K562 (cell line): ENCODE results near the gene KRAS.

Experiments
- CHCHD3 ChIP-seq: fragments of 250-450 bp; sonication (Bioruptor Pico); IDR thresholded peaks from 2 replicates; pipeline ENCODE4 v2.1.2; 2022; ENCODE audit warnings: mild to moderate bottlenecking
- FOXJ3 ChIP-seq: sonication (generic); formaldehyde crosslinking; IDR thresholded peaks from 2 replicates; pipeline ENCODE4 v1.4.0; 2020; ENCODE audit warnings: mild to moderate bottlenecking, missing genetic modification reagents
- HDAC1 ChIP-seq, 2 experiments: fragments of 450-650 bp; IDR thresholded peaks; 2 replicates each; pipeline ENCODE4 v1.6.1; 2016 to 2017; ENCODE audit warnings: inconsistent platforms in 1 of 2, mild to moderate bottlenecking in 1 of 2, moderate library complexity in 1 of 2
- POLR2A ChIP-seq: fragments of 450-650 bp; conservative IDR thresholded peaks from 2 replicates; pipeline ENCODE4 v1.6.1; 2016
- ZKSCAN3 ChIP-seq: fragments of 250-450 bp; sonication (Bioruptor Pico); IDR thresholded peaks from 2 replicates; pipeline ENCODE4 v1.4.0; 2020
- ZSCAN32 ChIP-seq: fragments of 450-650 bp; formaldehyde crosslinking; IDR thresholded peaks from 2 replicates; pipeline ENCODE4 v1.4.0; 2020; ENCODE audit warnings: mild to moderate bottlenecking, moderate library complexity
- TF ChIP-seq, protein P1 (sequence below), 2 experiments: fragments of 450-650 bp; formaldehyde crosslinking in 1 of 2; IDR thresholded peaks; 2 replicates each; pipeline versions ENCODE4 v1.4.0 to v1.6.1; 2014 to 2020; ENCODE audit warnings: mild to moderate bottlenecking in 2 of 2, borderline replicate concordance in 1 of 2, low read depth in 1 of 2
- TF ChIP-seq, protein P2 (sequence below), 3 experiments: IDR thresholded peaks in 2 of 3; conservative IDR thresholded peaks in 1 of 3; 2 replicates each; pipeline ENCODE4 v1.5.1; 2011 to 2012; ENCODE audit warnings: low read length in 3 of 3, mild to moderate bottlenecking in 3 of 3, control low read depth in 2 of 3, improper control_type of control experiment in 1 of 3, inconsistent platforms in 1 of 3, low read depth in 1 of 3, mixed read lengths in 1 of 3, moderate library complexity in 1 of 3; ENCODE audit not compliant: insufficient read depth in 2 of 3

- no peak for TF ChIP-seq FOXJ3
- TF ChIP-seq POLR2A, result no peak
- no peak for TF ChIP-seq ZKSCAN3
- TF ChIP-seq CHCHD3 (CRISPR knock-in tag), result no peak
- TF ChIP-seq HDAC1 (IDR thresholded peaks at IDR 0.05), result no peak
- TF ChIP-seq, protein P1, sequence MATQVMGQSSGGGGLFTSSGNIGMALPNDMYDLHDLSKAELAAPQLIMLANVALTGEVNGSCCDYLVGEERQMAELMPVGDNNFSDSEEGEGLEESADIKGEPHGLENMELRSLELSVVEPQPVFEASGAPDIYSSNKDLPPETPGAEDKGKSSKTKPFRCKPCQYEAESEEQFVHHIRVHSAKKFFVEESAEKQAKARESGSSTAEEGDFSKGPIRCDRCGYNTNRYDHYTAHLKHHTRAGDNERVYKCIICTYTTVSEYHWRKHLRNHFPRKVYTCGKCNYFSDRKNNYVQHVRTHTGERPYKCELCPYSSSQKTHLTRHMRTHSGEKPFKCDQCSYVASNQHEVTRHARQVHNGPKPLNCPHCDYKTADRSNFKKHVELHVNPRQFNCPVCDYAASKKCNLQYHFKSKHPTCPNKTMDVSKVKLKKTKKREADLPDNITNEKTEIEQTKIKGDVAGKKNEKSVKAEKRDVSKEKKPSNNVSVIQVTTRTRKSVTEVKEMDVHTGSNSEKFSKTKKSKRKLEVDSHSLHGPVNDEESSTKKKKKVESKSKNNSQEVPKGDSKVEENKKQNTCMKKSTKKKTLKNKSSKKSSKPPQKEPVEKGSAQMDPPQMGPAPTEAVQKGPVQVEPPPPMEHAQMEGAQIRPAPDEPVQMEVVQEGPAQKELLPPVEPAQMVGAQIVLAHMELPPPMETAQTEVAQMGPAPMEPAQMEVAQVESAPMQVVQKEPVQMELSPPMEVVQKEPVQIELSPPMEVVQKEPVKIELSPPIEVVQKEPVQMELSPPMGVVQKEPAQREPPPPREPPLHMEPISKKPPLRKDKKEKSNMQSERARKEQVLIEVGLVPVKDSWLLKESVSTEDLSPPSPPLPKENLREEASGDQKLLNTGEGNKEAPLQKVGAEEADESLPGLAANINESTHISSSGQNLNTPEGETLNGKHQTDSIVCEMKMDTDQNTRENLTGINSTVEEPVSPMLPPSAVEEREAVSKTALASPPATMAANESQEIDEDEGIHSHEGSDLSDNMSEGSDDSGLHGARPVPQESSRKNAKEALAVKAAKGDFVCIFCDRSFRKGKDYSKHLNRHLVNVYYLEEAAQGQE (IDR thresholded peaks at IDR 0.05; ENCODE audit: borderline replicate concordance), result no peak
- TF ChIP-seq, protein P1 (CRISPR knock-in tag; IDR thresholded peaks at IDR 0.05; ENCODE audit: low read depth), result no peak
- TF ChIP-seq ZSCAN32, result no peak
- TF ChIP-seq, protein P2, sequence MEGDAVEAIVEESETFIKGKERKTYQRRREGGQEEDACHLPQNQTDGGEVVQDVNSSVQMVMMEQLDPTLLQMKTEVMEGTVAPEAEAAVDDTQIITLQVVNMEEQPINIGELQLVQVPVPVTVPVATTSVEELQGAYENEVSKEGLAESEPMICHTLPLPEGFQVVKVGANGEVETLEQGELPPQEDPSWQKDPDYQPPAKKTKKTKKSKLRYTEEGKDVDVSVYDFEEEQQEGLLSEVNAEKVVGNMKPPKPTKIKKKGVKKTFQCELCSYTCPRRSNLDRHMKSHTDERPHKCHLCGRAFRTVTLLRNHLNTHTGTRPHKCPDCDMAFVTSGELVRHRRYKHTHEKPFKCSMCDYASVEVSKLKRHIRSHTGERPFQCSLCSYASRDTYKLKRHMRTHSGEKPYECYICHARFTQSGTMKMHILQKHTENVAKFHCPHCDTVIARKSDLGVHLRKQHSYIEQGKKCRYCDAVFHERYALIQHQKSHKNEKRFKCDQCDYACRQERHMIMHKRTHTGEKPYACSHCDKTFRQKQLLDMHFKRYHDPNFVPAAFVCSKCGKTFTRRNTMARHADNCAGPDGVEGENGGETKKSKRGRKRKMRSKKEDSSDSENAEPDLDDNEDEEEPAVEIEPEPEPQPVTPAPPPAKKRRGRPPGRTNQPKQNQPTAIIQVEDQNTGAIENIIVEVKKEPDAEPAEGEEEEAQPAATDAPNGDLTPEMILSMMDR (IDR thresholded peaks at IDR 0.05 in 2 of 3, conservative IDR thresholded peaks at IDR 0.05 in 1 of 3; ENCODE audit: insufficient read depth in 2 of 3, low read depth in 1 of 3, low read length in 3 of 3), result no peak
Observed at GRCh38 chr12:25197608-25198007, 53.1 kb downstream of the KRAS start.
